Fibroblast of lung (primary cell): ENCODE results near the gene TANC1. TPM values are rescaled to one million over a fixed set of nuclear protein-coding genes. Genes with fewer than 3 reads are reported as not detected.

ENCODE experiments used
- DNase-seq, 2 donors: peaks; one replicate each; pipeline versions ENCODE4 v3.0.0 to v3.0.0-alpha.2; 2010; ENCODE audit warnings: low read depth in 2 of 2
- H2AFZ ChIP-seq: 2 replicates; pipeline ENCODE4 v1.5.1; 2012; ENCODE audit warnings: low read length, control low read depth, inconsistent platforms
- H3K27ac ChIP-seq: 2 replicates; pipeline ENCODE4 v1.5.1; 2011; ENCODE audit warnings: low read length, control low read depth; ENCODE audit not compliant: insufficient read depth
- H3K27me3 ChIP-seq: 2 replicates; pipeline ENCODE4 v1.5.1; 2011; ENCODE audit warnings: mild to moderate bottlenecking, low read length; ENCODE audit not compliant: control insufficient read depth, insufficient read depth
- H3K36me3 ChIP-seq: 2 replicates; pipeline ENCODE4 v1.5.1; 2011; ENCODE audit warnings: low read length; ENCODE audit not compliant: control insufficient read depth, insufficient read depth
- H3K4me1 ChIP-seq: 2 replicates; pipeline ENCODE4 v1.5.1; 2011; ENCODE audit warnings: low read length; ENCODE audit not compliant: control insufficient read depth, insufficient read depth; ENCODE audit errors: extremely low read depth
- H3K4me2 ChIP-seq: 2 replicates; pipeline ENCODE4 v1.5.1; 2011; ENCODE audit warnings: low read length, control low read depth; ENCODE audit not compliant: insufficient read depth; ENCODE audit errors: extremely low read depth
- H3K4me3 ChIP-seq, 4 experiments: fragments of 200-600 bp in 1 of 4; sonication (generic) in 1 of 4; replicated peaks in 1 of 4; 2 replicates each; pipeline ENCODE4 v1.5.1; 2011 to 2016; ENCODE audit warnings: low read length in 4 of 4, low read depth in 3 of 4, mild to moderate bottlenecking in 3 of 4, control low read depth in 2 of 4, inconsistent platforms in 1 of 4, mixed read lengths in 1 of 4; ENCODE audit not compliant: insufficient read depth in 1 of 4; ENCODE audit errors: control extremely low read depth in 1 of 4
- H3K79me2 ChIP-seq: 2 replicates; pipeline ENCODE4 v1.5.1; 2012; ENCODE audit warnings: mild to moderate bottlenecking, low read length, inconsistent platforms; ENCODE audit not compliant: control insufficient read depth, insufficient read depth
- H3K9ac ChIP-seq: 2 replicates; pipeline ENCODE4 v1.5.1; 2011; ENCODE audit warnings: mild to moderate bottlenecking, low read length, control low read depth; ENCODE audit not compliant: insufficient read depth
- H3K9me3 ChIP-seq: 2 replicates; pipeline ENCODE4 v1.5.1; 2012; ENCODE audit warnings: low read depth, low read length; ENCODE audit not compliant: control insufficient read depth, insufficient read depth
- H4K20me1 ChIP-seq: 2 replicates; pipeline ENCODE4 v1.5.1; 2011; ENCODE audit warnings: low read length; ENCODE audit not compliant: control insufficient read depth, insufficient read depth; ENCODE audit errors: extremely low read depth
- EZH2 ChIP-seq: IDR thresholded peaks from 2 replicates; pipeline ENCODE4 v1.5.1; 2012; ENCODE audit warnings: low read length, control low read depth, mild to moderate bottlenecking; ENCODE audit errors: missing control alignments
- polyA plus RNA-seq, 2 donors: library from polyadenylated mRNA; depleted of rRNA in 1 of 2; stranded (reverse) in 1 of 2; unstranded in 1 of 2; fragments of >200 nt; gene quantifications; 2 replicates each; pipeline ENCODE4 v1.2.1, GENCODE V29; 2011 to 2012; ENCODE audit warnings: missing spikeins in 1 of 2
- total RNA-seq: library from RNA; depleted of rRNA; stranded (reverse); fragments of >200 nt; gene quantifications from 2 replicates; pipeline ENCODE4 v1.2.1, GENCODE V29; 2014
- TF ChIP-seq, protein P1 (sequence below), 2 donors: IDR thresholded peaks in 1 of 2; conservative IDR thresholded peaks in 1 of 2; 1 replicate in 1 of 2; 2 replicates in 1 of 2; pipeline ENCODE4 v1.5.1; 2011 to 2012; ENCODE audit warnings: low read length in 2 of 2, control low read depth in 1 of 2, inconsistent platforms in 1 of 2, low read depth in 1 of 2, mild to moderate bottlenecking in 1 of 2

TANC1 gene
- total and polyA plus RNA-seq, 2 donors (not counting 1 experiment from before 2014, with no cell fraction given): 32.7 to 41.9 TPM

DNA sequence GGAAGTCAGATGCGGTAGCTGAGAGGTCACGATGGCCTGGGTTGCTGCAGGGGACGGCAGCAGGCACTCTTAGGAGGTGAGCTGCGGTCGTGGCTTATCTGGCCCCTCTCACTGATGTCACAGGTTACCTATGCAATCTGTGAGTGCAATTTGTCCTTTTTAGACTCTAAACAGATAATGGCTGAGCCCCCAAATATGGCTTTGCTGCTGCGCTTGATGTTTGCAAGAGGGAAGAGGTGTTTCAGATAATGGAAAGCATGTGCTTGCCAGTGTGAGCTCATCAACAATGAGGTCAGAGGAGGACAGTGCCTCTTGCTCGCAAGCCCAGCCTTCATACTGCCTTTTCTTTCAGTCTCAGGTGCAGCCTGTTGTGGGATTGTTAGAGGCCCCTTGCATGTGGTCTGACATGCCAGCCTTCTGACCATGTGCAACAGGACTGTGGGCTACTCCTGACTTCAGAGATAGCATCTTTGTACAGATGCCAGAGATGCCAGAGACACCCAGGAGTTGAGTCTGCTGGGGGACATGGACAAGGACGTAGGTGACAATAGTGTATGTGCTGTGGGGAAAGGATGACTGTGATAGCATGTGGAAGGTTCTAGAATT, 151.3 kb downstream of the TANC1 start:
- no peaks in the 10 kb centered on the region for H3K27me3 ChIP-seq
- peak overlapping the region; percentile 9 for H3K4me2 ChIP-seq
- H4K20me1 ChIP-seq: no peaks in the 10 kb centered on the region
- H3K27ac ChIP-seq: no peak overlapping the region
- H3K9ac ChIP-seq: no peak overlapping the region
- H3K79me2 ChIP-seq: peaks cover 2% of the 10 kb centered on the region
- H3K4me3 ChIP-seq: no peak overlapping the region
- DNase-seq: no peak
- peaks cover 18% of the 10 kb centered on the region for H3K4me1 ChIP-seq
- H3K36me3 ChIP-seq: no peaks in the 10 kb centered on the region
- no peak overlapping the region for H2AFZ ChIP-seq
- TF ChIP-seq, protein P1, sequence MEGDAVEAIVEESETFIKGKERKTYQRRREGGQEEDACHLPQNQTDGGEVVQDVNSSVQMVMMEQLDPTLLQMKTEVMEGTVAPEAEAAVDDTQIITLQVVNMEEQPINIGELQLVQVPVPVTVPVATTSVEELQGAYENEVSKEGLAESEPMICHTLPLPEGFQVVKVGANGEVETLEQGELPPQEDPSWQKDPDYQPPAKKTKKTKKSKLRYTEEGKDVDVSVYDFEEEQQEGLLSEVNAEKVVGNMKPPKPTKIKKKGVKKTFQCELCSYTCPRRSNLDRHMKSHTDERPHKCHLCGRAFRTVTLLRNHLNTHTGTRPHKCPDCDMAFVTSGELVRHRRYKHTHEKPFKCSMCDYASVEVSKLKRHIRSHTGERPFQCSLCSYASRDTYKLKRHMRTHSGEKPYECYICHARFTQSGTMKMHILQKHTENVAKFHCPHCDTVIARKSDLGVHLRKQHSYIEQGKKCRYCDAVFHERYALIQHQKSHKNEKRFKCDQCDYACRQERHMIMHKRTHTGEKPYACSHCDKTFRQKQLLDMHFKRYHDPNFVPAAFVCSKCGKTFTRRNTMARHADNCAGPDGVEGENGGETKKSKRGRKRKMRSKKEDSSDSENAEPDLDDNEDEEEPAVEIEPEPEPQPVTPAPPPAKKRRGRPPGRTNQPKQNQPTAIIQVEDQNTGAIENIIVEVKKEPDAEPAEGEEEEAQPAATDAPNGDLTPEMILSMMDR (conservative IDR thresholded peaks at IDR 0.05 in 1 of 2, IDR thresholded peaks at IDR 0.05 in 1 of 2; ENCODE audit: low read depth in 1 of 2, low read length in 2 of 2): no peak
- no peak for TF ChIP-seq EZH2
- H3K9me3 ChIP-seq: no peaks in the 10 kb centered on the region

DNA sequence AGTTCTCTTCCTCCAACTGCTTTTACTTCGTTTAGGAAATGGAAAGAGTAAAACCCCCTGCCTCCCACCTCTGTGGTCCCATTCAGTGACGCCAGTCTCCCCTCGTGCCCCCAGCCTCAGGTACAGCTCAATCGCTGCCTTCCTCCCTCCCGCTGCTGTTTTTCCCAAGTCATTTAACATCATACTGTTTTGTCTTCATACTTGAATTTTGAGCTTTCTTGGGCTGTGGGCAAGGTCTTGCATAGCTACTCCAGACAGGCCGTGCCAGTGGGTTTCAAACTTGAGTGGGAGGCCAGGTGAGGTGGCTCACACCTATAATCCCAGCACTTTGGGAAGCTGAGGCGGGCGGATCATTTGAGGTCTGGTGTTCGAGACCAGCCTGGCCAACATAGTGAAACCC, 155.3 kb downstream of the TANC1 start:
- TF ChIP-seq EZH2: no peak
- TF ChIP-seq, protein P1 (conservative IDR thresholded peaks at IDR 0.05 in 1 of 2, IDR thresholded peaks at IDR 0.05 in 1 of 2; ENCODE audit: low read depth in 1 of 2, low read length in 2 of 2): no peak
- H3K27ac ChIP-seq: no peak overlapping the region
- H3K9me3 ChIP-seq: no peaks in the 10 kb centered on the region
- no peak overlapping the region for H3K4me2 ChIP-seq
- H2AFZ ChIP-seq: no peak overlapping the region
- H3K9ac ChIP-seq: no peak overlapping the region
- DNase-seq: no peak
- H3K79me2 ChIP-seq: peaks cover 2% of the 10 kb centered on the region
- no peak overlapping the region for H3K4me3 ChIP-seq
- no peaks in the 10 kb centered on the region for H3K27me3 ChIP-seq
- H3K4me1 ChIP-seq: peaks cover 24% of the 10 kb centered on the region
- no peaks in the 10 kb centered on the region for H3K36me3 ChIP-seq
- H4K20me1 ChIP-seq: no peaks in the 10 kb centered on the region

DNA sequence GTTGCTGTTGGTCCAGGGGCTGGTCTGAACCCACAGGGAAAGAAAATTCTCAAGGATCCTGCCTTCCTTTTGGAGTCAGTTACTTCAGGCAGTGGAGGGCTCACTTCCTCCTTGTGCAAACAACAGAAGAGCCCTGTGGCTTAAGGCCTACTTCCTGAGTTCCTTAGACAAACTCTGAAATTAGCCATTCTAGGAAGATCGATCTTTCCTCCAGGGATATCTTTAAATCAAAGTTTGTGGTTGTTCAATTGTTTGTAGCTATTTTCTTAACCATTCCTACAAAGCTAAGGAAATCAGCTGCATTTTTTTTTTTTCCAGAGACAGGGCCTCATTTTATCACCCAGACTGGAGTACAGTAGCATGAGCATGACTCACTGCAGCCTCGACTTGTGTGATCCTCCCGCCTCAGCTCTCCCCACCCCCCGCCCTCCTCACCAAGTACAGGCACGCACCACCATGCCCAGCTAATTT, 156.0 kb downstream of the TANC1 start:
- DNase-seq: peak; percentile 88 to 99
- peaks cover 2% of the 10 kb centered on the region for H3K79me2 ChIP-seq
- H2AFZ ChIP-seq: no peak overlapping the region

More for the DNA sequence above, 156.0 kb downstream of the TANC1 start:
- Histone ChIP-seq H3K36me3 (no peaks in the 10 kb centered on the region), H3K27me3 (no peaks in the 10 kb centered on the region), H3K27ac (peak overlapping the region; percentile 39), H3K4me3 (no peak overlapping the region), H3K9me3 (no peaks in the 10 kb centered on the region), H4K20me1 (no peaks in the 10 kb centered on the region), H3K4me2 (no peak overlapping the region), H3K4me1 (peaks cover 20% of the 10 kb centered on the region), H3K9ac (peak overlapping the region; percentile 40)
- TF ChIP-seq, protein P1 (conservative IDR thresholded peaks at IDR 0.05 in 1 of 2, IDR thresholded peaks at IDR 0.05 in 1 of 2; ENCODE audit: low read depth in 1 of 2, low read length in 2 of 2): no peak
- TF ChIP-seq EZH2: no peak
